ENCODE data around the gene VWF.

Gene VWF

GRCh38 chr12:5921027-5921909 lies 203.2 kb downstream of the VWF start:
- Histone ChIP-seq H3K4me2 (ENCODE audit: low read length) (no peak overlapping the region), H3K4me1 (ENCODE audit: low read length) (no peaks in the 10 kb centered on the region), H3K79me2 (ENCODE audit: low read length) (no peaks in the 10 kb centered on the region), H3K27ac (ENCODE audit: low read length) (no peak overlapping the region), H3K9ac (ENCODE audit: low read length) (no peak overlapping the region), H2AFZ (ENCODE audit: low read depth, low read length) (no peak overlapping the region), H3K27me3 (ENCODE audit: low read depth, low read length) (no peaks in the 10 kb centered on the region), H3K4me3 (ENCODE audit: low read length) (no peak overlapping the region), H4K20me1 (ENCODE audit: insufficient read depth, low read length) (no peaks in the 10 kb centered on the region), H3K36me3 (replicated peaks; ENCODE audit: low read depth, low read length) (no peaks in the 10 kb centered on the region), H3K9me3 (ENCODE audit: insufficient read depth, low read length) (no peaks in the 10 kb centered on the region)
- TF ChIP-seq EZH2phosphoT487 (IDR thresholded peaks at IDR 0.05; ENCODE audit: low read depth) = no peak

GRCh38 chr12:5916785-5917290 lies 207.6 kb downstream of the VWF start:
- no peaks in the 10 kb centered on the region for H3K4me1 ChIP-seq (ENCODE audit: low read length)
- TF ChIP-seq, protein P1, sequence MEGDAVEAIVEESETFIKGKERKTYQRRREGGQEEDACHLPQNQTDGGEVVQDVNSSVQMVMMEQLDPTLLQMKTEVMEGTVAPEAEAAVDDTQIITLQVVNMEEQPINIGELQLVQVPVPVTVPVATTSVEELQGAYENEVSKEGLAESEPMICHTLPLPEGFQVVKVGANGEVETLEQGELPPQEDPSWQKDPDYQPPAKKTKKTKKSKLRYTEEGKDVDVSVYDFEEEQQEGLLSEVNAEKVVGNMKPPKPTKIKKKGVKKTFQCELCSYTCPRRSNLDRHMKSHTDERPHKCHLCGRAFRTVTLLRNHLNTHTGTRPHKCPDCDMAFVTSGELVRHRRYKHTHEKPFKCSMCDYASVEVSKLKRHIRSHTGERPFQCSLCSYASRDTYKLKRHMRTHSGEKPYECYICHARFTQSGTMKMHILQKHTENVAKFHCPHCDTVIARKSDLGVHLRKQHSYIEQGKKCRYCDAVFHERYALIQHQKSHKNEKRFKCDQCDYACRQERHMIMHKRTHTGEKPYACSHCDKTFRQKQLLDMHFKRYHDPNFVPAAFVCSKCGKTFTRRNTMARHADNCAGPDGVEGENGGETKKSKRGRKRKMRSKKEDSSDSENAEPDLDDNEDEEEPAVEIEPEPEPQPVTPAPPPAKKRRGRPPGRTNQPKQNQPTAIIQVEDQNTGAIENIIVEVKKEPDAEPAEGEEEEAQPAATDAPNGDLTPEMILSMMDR (IDR thresholded peaks at IDR 0.05; ENCODE audit: low read depth, low read length) = no peak
- TF ChIP-seq EZH2phosphoT487 (IDR thresholded peaks at IDR 0.05; ENCODE audit: low read depth) = no peak
- no peaks in the 10 kb centered on the region for H4K20me1 ChIP-seq (ENCODE audit: insufficient read depth, low read length)
- peaks cover 12% of the 10 kb centered on the region; the same call in 1 of the 2 replicates for H3K27me3 ChIP-seq (ENCODE audit: low read depth, low read length)
- no peaks in the 10 kb centered on the region for H3K36me3 ChIP-seq (replicated peaks; ENCODE audit: low read depth, low read length)
- no peak overlapping the region for H3K4me3 ChIP-seq (ENCODE audit: low read length)
- H3K27ac ChIP-seq (ENCODE audit: low read length) = no peak overlapping the region
- no peaks in the 10 kb centered on the region for H3K79me2 ChIP-seq (ENCODE audit: low read length)
- no peak overlapping the region for H3K4me2 ChIP-seq (ENCODE audit: low read length)
- no peaks in the 10 kb centered on the region for H3K9me3 ChIP-seq (ENCODE audit: insufficient read depth, low read length)
- H2AFZ ChIP-seq (ENCODE audit: low read depth, low read length) = no peak overlapping the region
- no peak overlapping the region for H3K9ac ChIP-seq (ENCODE audit: low read length)

GRCh38 chr12:5915511-5915910 lies 209.0 kb downstream of the VWF start:
- no peaks in the 10 kb centered on the region for H3K36me3 ChIP-seq (replicated peaks; ENCODE audit: low read depth, low read length)
- no peak overlapping the region for H3K4me3 ChIP-seq (ENCODE audit: low read length)
- H3K9me3 ChIP-seq (ENCODE audit: insufficient read depth, low read length) = no peaks in the 10 kb centered on the region
- no peak overlapping the region for H3K4me2 ChIP-seq (ENCODE audit: low read length)
- no peaks in the 10 kb centered on the region for H3K4me1 ChIP-seq (ENCODE audit: low read length)
- no peaks in the 10 kb centered on the region for H4K20me1 ChIP-seq (ENCODE audit: insufficient read depth, low read length)
- H2AFZ ChIP-seq (ENCODE audit: low read depth, low read length) = no peak overlapping the region
- no peak overlapping the region for H3K9ac ChIP-seq (ENCODE audit: low read length)
- H3K79me2 ChIP-seq (ENCODE audit: low read length) = no peaks in the 10 kb centered on the region
- no peak overlapping the region for H3K27ac ChIP-seq (ENCODE audit: low read length)
- H3K27me3 ChIP-seq (ENCODE audit: low read depth, low read length) = peaks cover 21% of the 10 kb centered on the region
- TF ChIP-seq, protein P1 (IDR thresholded peaks at IDR 0.05; ENCODE audit: low read depth, low read length) = no peak
- TF ChIP-seq EZH2phosphoT487 (IDR thresholded peaks at IDR 0.05; ENCODE audit: low read depth) = no peak

- Histone ChIP-seq H3K4me2 (ENCODE audit: low read length) (no peak overlapping the region), H4K20me1 (ENCODE audit: insufficient read depth, low read length) (no peaks in the 10 kb centered on the region), H3K4me1 (ENCODE audit: low read length) (no peaks in the 10 kb centered on the region), H3K9me3 (ENCODE audit: insufficient read depth, low read length) (no peaks in the 10 kb centered on the region), H3K36me3 (replicated peaks; ENCODE audit: low read depth, low read length) (no peaks in the 10 kb centered on the region), H2AFZ (ENCODE audit: low read depth, low read length) (no peak overlapping the region), H3K27me3 (ENCODE audit: low read depth, low read length) (peaks cover 23% of the 10 kb centered on the region), H3K4me3 (ENCODE audit: low read length) (no peak overlapping the region), H3K27ac (ENCODE audit: low read length) (no peak overlapping the region), H3K9ac (ENCODE audit: low read length) (no peak overlapping the region), H3K79me2 (ENCODE audit: low read length) (no peaks in the 10 kb centered on the region)
- TF ChIP-seq, protein P1 (IDR thresholded peaks at IDR 0.05; ENCODE audit: low read depth, low read length) = no peak
- TF ChIP-seq EZH2phosphoT487 (IDR thresholded peaks at IDR 0.05; ENCODE audit: low read depth) = no peak
These were observed 209.9 kb downstream of the VWF start for GRCh38 chr12:5914387-5915149.
